NCI-H146 treated with DMSO at 0.1 percent for 48 hours (cell line): ENCODE results near the gene MCRS1.

Experiments
- DNase-seq: peaks from one replicate; lab custom pipeline; 2025; ENCODE audit not compliant: unreplicated experiment; lab: John Stamatoyannopoulos, UW

The MCRS1 gene

GRCh38 chr12:49582850-49583249 lies 14.9 kb upstream of the MCRS1 start:
- no peak for DNase-seq

- DNase-seq: no peak
Measured at GRCh38 chr12:49582201-49582600, 14.3 kb upstream of the MCRS1 start.

GRCh38 chr12:49580572-49581535 lies 12.9 kb upstream of the MCRS1 start:
- DNase-seq: peak; percentile 83

- DNase-seq: no peak
Measured at GRCh38 chr12:49578471-49579112, 10.7 kb upstream of the MCRS1 start.

- no peak for DNase-seq
Measured at GRCh38 chr12:49577589-49578315, 9.8 kb upstream of the MCRS1 start.

- DNase-seq: no peak
Measured at GRCh38 chr12:49568442-49569162, 660 bp upstream of the MCRS1 start.

GRCh38 chr12:49567302-49567610 lies 686 bp downstream of the MCRS1 start:
- no peak for DNase-seq

GRCh38 chr12:49566361-49566760 lies 1.6 kb downstream of the MCRS1 start:
- no peak for DNase-seq

- DNase-seq: no peak
Measured at GRCh38 chr12:49565406-49566265, 2.3 kb downstream of the MCRS1 start.

- DNase-seq: no peak
Measured at GRCh38 chr12:49564686-49565405, 3.1 kb downstream of the MCRS1 start.

GRCh38 chr12:49563951-49564685 lies 3.8 kb downstream of the MCRS1 start:
- DNase-seq: no peak

GRCh38 chr12:49562831-49563230 lies 5.1 kb downstream of the MCRS1 start:
- no peak for DNase-seq

GRCh38 chr12:49562233-49562632 lies 5.7 kb downstream of the MCRS1 start:
- no peak for DNase-seq

GRCh38 chr12:49560695-49561094 lies 7.2 kb downstream of the MCRS1 start:
- DNase-seq: no peak

- DNase-seq: no peak
Measured at GRCh38 chr12:49559011-49559675, 8.8 kb downstream of the MCRS1 start.

GRCh38 chr12:49558526-49558925 lies 9.4 kb downstream of the MCRS1 start:
- DNase-seq: no peak

- no peak for DNase-seq
Measured at GRCh38 chr12:49557917-49558215, 10.1 kb downstream of the MCRS1 start.

GRCh38 chr12:49557187-49557916 lies 10.6 kb downstream of the MCRS1 start:
- DNase-seq: no peak
